DOHH2 (cell line): ENCODE measurements around the gene SNX11.

Experiments
- CTCF ChIP-seq: fragments of 200-600 bp; sonication (generic); IDR thresholded peaks from one replicate; pipeline ENCODE4 v1.5.1; 2014; ENCODE audit warnings: antibody characterized with exemption, mild to moderate bottlenecking, low read depth, low read length; ENCODE audit not compliant: poor library complexity, severe bottlenecking
- EZH2phosphoT487 ChIP-seq: fragments of 200-600 bp; sonication (generic); IDR thresholded peaks from 2 replicates; pipeline ENCODE4 v1.6.1; 2017; ENCODE audit warnings: borderline replicate concordance, mild to moderate bottlenecking, antibody characterized with exemption, low read length, moderate library complexity, mixed read lengths

GRCh38 chr17:48143629-48144028 is 36.1 kb downstream of the SNX11 start:
- no peak for TF ChIP-seq CTCF
- no peak for TF ChIP-seq EZH2phosphoT487
